Measurements from ENCODE around the gene ZAR1. TPM values are rescaled to one million over a fixed set of nuclear protein-coding genes. Genes with fewer than 3 reads are reported as not detected.
"Not testable (repeated sequence)": the region's sequence is repeated elsewhere in the genome, so short reads cannot be mapped to it uniquely, and the experiment has no call there.

Gene ZAR1
- polyA plus RNA-seq, 1 donor (not counting 4 experiments of a cell fraction or from before 2014, with no cell fraction given): not detected

- DNase-seq (ENCODE audit: low read depth, low spot score) (no peak), FAIRE-seq (no peak)
- no peak overlapping the region for H3K4me2 ChIP-seq (ENCODE audit: control insufficient read depth, extremely low read depth, insufficient read depth, low read depth, low read length)
- H3K4me3 ChIP-seq (ENCODE audit: control insufficient read depth in 2 of 3, extremely low read depth in 1 of 3, insufficient read depth in 2 of 3, low read depth in 1 of 3, low read length in 3 of 3): no peak overlapping the region
- TF ChIP-seq EZH2 (IDR thresholded peaks at IDR 0.05; ENCODE audit: low read length) (no peak), CTCF (optimal IDR thresholded peaks at IDR 0.05 in 1 of 3, IDR thresholded peaks at IDR 0.05 in 1 of 3, conservative IDR thresholded peaks at IDR 0.05 in 1 of 3; ENCODE audit: extremely low read depth in 1 of 3, insufficient read depth in 2 of 3, low read length in 3 of 3) (no peak)
- no peaks in the 10 kb centered on the region for H4K20me1 ChIP-seq (ENCODE audit: control insufficient read depth, extremely low read depth, insufficient read depth, low read length)
- H2AFZ ChIP-seq (ENCODE audit: control insufficient read depth, low read length): no peak overlapping the region
- H3K36me3 ChIP-seq (ENCODE audit: control insufficient read depth in 2 of 2, extremely low read depth in 1 of 2, insufficient read depth in 2 of 2, low read length in 2 of 2): no peaks in the 10 kb centered on the region
- no peaks in the 10 kb centered on the region for H3K4me1 ChIP-seq (ENCODE audit: control insufficient read depth, extremely low read depth, insufficient read depth, low read length)
- H3K79me2 ChIP-seq (ENCODE audit: control insufficient read depth, insufficient read depth, low read length): no peaks in the 10 kb centered on the region
- dilution Hi-C loops (cut with MboI; ENCODE audit: extremely low pct_ligation_motif_present, low sequenced_read_pairs): no loop called here
- H3K27me3 ChIP-seq (ENCODE audit: control insufficient read depth, extremely low read depth, insufficient read depth, low read length): no peaks in the 10 kb centered on the region
- H3K9ac ChIP-seq (ENCODE audit: control insufficient read depth, extremely low read depth, insufficient read depth, low read length): no peak overlapping the region
- no peaks in the 10 kb centered on the region for H3K9me3 ChIP-seq (ENCODE audit: control insufficient read depth, low read depth, low read length)
- H3K9me1 ChIP-seq (ENCODE audit: control insufficient read depth, extremely low read depth, insufficient read depth, low read length): no peaks in the 10 kb centered on the region
- H3K27ac ChIP-seq (ENCODE audit: control insufficient read depth, insufficient read depth, low read length): no peak overlapping the region
Measured at GRCh38 chr4:48449151-48449550, 40.9 kb upstream of the ZAR1 start.

- Histone ChIP-seq H3K27ac (ENCODE audit: control insufficient read depth, insufficient read depth, low read length) (no peak overlapping the region), H2AFZ (ENCODE audit: control insufficient read depth, low read length) (no peak overlapping the region), H3K9ac (ENCODE audit: control insufficient read depth, extremely low read depth, insufficient read depth, low read length) (no peak overlapping the region), H3K4me3 (ENCODE audit: control insufficient read depth in 2 of 3, extremely low read depth in 1 of 3, insufficient read depth in 2 of 3, low read depth in 1 of 3, low read length in 3 of 3) (no peak overlapping the region), H3K4me1 (ENCODE audit: control insufficient read depth, extremely low read depth, insufficient read depth, low read length) (no peaks in the 10 kb centered on the region), H3K36me3 (ENCODE audit: control insufficient read depth in 2 of 2, extremely low read depth in 1 of 2, insufficient read depth in 2 of 2, low read length in 2 of 2) (no peaks in the 10 kb centered on the region), H3K27me3 (ENCODE audit: control insufficient read depth, extremely low read depth, insufficient read depth, low read length) (no peaks in the 10 kb centered on the region), H3K4me2 (ENCODE audit: control insufficient read depth, extremely low read depth, insufficient read depth, low read depth, low read length) (no peak overlapping the region), H3K79me2 (ENCODE audit: control insufficient read depth, insufficient read depth, low read length) (no peaks in the 10 kb centered on the region), H3K9me3 (ENCODE audit: control insufficient read depth, low read depth, low read length) (no peaks in the 10 kb centered on the region), H3K9me1 (ENCODE audit: control insufficient read depth, extremely low read depth, insufficient read depth, low read length) (no peaks in the 10 kb centered on the region), H4K20me1 (ENCODE audit: control insufficient read depth, extremely low read depth, insufficient read depth, low read length) (no peaks in the 10 kb centered on the region)
- dilution Hi-C loops (cut with MboI; ENCODE audit: extremely low pct_ligation_motif_present, low sequenced_read_pairs): no loop called here
- DNase-seq (ENCODE audit: low read depth, low spot score) (no peak), FAIRE-seq (no peak)
- TF ChIP-seq EZH2 (IDR thresholded peaks at IDR 0.05; ENCODE audit: low read length) (no peak), CTCF (optimal IDR thresholded peaks at IDR 0.05 in 1 of 3, IDR thresholded peaks at IDR 0.05 in 1 of 3, conservative IDR thresholded peaks at IDR 0.05 in 1 of 3; ENCODE audit: extremely low read depth in 1 of 3, insufficient read depth in 2 of 3, low read length in 3 of 3) (no peak)
Measured at GRCh38 chr4:48450740-48451139, 39.3 kb upstream of the ZAR1 start.

- H4K20me1 ChIP-seq (ENCODE audit: control insufficient read depth, extremely low read depth, insufficient read depth, low read length); H3K9me3 ChIP-seq (ENCODE audit: control insufficient read depth, low read depth, low read length); H3K9ac ChIP-seq (ENCODE audit: control insufficient read depth, extremely low read depth, insufficient read depth, low read length); DNase-seq (ENCODE audit: low read depth, low spot score); H3K4me2 ChIP-seq (ENCODE audit: control insufficient read depth, extremely low read depth, insufficient read depth, low read depth, low read length); H3K4me3 ChIP-seq (ENCODE audit: control insufficient read depth in 2 of 3, extremely low read depth in 1 of 3, insufficient read depth in 2 of 3, low read depth in 1 of 3, low read length in 3 of 3); H3K4me1 ChIP-seq (ENCODE audit: control insufficient read depth, extremely low read depth, insufficient read depth, low read length); H3K79me2 ChIP-seq (ENCODE audit: control insufficient read depth, insufficient read depth, low read length); H3K27ac ChIP-seq (ENCODE audit: control insufficient read depth, insufficient read depth, low read length); dilution Hi-C loops (cut with MboI; ENCODE audit: extremely low pct_ligation_motif_present, low sequenced_read_pairs); H2AFZ ChIP-seq (ENCODE audit: control insufficient read depth, low read length); H3K27me3 ChIP-seq (ENCODE audit: control insufficient read depth, extremely low read depth, insufficient read depth, low read length); FAIRE-seq; H3K9me1 ChIP-seq (ENCODE audit: control insufficient read depth, extremely low read depth, insufficient read depth, low read length); H3K36me3 ChIP-seq (ENCODE audit: control insufficient read depth in 2 of 2, extremely low read depth in 1 of 2, insufficient read depth in 2 of 2, low read length in 2 of 2): not testable (repeated sequence)
Measured at GRCh38 chr4:48451656-48452055, 38.4 kb upstream of the ZAR1 start.
